Ishikawa (cell line): ENCODE results near the gene SLC25A26.

Source experiments
- CEBPB ChIP-seq: IDR thresholded peaks from 2 replicates; pipeline ENCODE4 v1.6.1; 2012
- CREB1 ChIP-seq: IDR thresholded peaks from 2 replicates; pipeline ENCODE4 v1.6.1; 2012; ENCODE audit warnings: low read depth
- EGR1 ChIP-seq: IDR thresholded peaks from 2 replicates; pipeline ENCODE4 v1.6.1; 2012
- EP300 ChIP-seq: IDR thresholded peaks from 2 replicates; pipeline ENCODE4 v1.6.1; 2012; ENCODE audit warnings: borderline replicate concordance
- FOXM1 ChIP-seq: IDR thresholded peaks from 2 replicates; pipeline ENCODE4 v1.6.1; 2012; ENCODE audit warnings: low read depth, borderline replicate concordance
- NFIC ChIP-seq: IDR thresholded peaks from 2 replicates; pipeline ENCODE4 v1.6.1; 2012
- RAD21 ChIP-seq: IDR thresholded peaks from 2 replicates; pipeline ENCODE4 v1.6.1; 2012; ENCODE audit warnings: low read depth
- REST ChIP-seq: IDR thresholded peaks from 2 replicates; pipeline ENCODE4 v1.6.1; 2012; ENCODE audit warnings: low read depth, mild to moderate bottlenecking
- TAF1 ChIP-seq: IDR thresholded peaks from 2 replicates; pipeline ENCODE4 v1.6.1; 2012; ENCODE audit warnings: low read depth, mild to moderate bottlenecking
- TCF12 ChIP-seq: IDR thresholded peaks from 2 replicates; pipeline ENCODE4 v1.6.1; 2012; ENCODE audit warnings: low read depth
- TEAD4 ChIP-seq: IDR thresholded peaks from 2 replicates; pipeline ENCODE4 v1.6.1; 2012
- USF1 ChIP-seq: IDR thresholded peaks from 2 replicates; pipeline ENCODE4 v1.6.1; 2012
- YY1 ChIP-seq: IDR thresholded peaks from 2 replicates; pipeline ENCODE4 v1.6.1; 2012; ENCODE audit warnings: low read depth
- ZBTB7A ChIP-seq: IDR thresholded peaks from 2 replicates; pipeline ENCODE4 v1.6.1; 2012; ENCODE audit warnings: low read depth
- TF ChIP-seq, protein P1 (sequence below): IDR thresholded peaks from 2 replicates; pipeline ENCODE4 v1.6.1; 2012

Gene SLC25A26

GRCh38 chr3:66267031-66267430, 46.2 kb downstream of the SLC25A26 start:
- TF ChIP-seq EP300 (no peak), CEBPB (no peak), USF1 (no peak), CREB1 (no peak), YY1 (no peak), RAD21 (no peak), FOXM1 (no peak), TEAD4 (no peak), ZBTB7A (no peak), TCF12 (no peak), TAF1 (no peak), EGR1 (no peak), REST (no peak)
- TF ChIP-seq, protein P1, sequence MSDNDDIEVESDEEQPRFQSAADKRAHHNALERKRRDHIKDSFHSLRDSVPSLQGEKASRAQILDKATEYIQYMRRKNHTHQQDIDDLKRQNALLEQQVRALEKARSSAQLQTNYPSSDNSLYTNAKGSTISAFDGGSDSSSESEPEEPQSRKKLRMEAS, result no peak

DNA sequence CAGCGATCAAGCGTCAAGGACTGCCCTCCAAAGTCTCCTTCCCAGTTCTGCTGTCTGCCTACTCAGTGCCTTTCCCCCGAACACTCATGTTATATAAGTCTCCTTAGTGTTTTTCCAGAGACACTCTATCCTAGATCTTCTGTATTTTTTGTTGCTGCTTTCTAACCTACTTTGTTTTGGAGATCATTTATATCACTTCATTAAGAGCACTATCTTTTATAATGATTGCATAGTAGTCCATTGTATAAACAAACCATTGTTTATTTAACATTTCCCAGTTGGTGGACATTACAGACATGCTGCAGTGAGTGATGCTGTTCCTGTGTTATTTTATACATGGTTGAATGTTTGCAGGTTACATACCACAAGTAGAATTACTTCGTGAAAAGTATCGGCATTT, 47.1 kb downstream of the SLC25A26 start:
- TF ChIP-seq TAF1 (no peak), REST (no peak), CREB1 (no peak), YY1 (no peak), EP300 (no peak), CEBPB (no peak), EGR1 (no peak), TCF12 (no peak), FOXM1 (no peak), TEAD4 (no peak), ZBTB7A (no peak), RAD21 (no peak), USF1 (no peak), NFIC (no peak)
- TF ChIP-seq, protein P1, result no peak

GRCh38 chr3:66268864-66269263, 48.1 kb downstream of the SLC25A26 start:
- TF ChIP-seq NFIC (no peak), ZBTB7A (no peak), RAD21 (no peak), EP300 (no peak), USF1 (no peak), TAF1 (no peak), YY1 (no peak), TEAD4 (no peak), REST (no peak), TCF12 (no peak), CEBPB (no peak)

DNA sequence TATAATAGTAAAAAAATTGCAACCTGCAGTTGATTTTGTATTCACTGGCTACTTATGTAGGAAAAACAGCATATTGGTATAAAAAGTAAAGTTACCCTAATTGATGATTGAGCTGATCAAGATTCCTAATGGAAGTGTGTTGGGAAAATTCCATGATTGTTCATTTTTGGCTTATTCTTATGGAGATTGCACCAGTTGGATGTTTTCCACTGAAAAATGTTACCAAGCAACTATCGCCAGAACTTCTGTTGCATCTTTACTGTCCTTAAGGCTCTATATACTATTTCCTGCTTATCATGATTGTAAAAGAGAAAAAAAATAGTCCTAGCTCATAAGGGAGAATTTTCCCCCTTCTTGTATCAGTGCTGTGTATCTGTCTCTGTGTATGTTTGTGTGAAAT, 48.6 kb downstream of the SLC25A26 start:
- no peak for TF ChIP-seq EP300
- TF ChIP-seq ZBTB7A, result no peak
- no peak for TF ChIP-seq NFIC
- TF ChIP-seq EGR1, result no peak
- no peak for TF ChIP-seq YY1
- TF ChIP-seq TCF12, result no peak
- no peak for TF ChIP-seq REST
- TF ChIP-seq FOXM1, result no peak
- TF ChIP-seq CEBPB, result no peak
- TF ChIP-seq TEAD4, result no peak
- TF ChIP-seq, protein P1, result no peak
- no peak for TF ChIP-seq RAD21
- TF ChIP-seq CREB1, result no peak
- no peak for TF ChIP-seq TAF1
- no peak for TF ChIP-seq USF1
